Astrocyte of the spinal cord (primary cell): Measurements from ENCODE around the gene SLC49A3.

Experiments used
- DNase-seq: peaks from one replicate; pipeline ENCODE4 v3.0.0; 2011; ENCODE audit warnings: low read depth, low spot score
- H3K4me3 ChIP-seq: 2 replicates; pipeline ENCODE4 v1.5.1; 2011; ENCODE audit warnings: low read depth, mild to moderate bottlenecking, low read length, moderate library complexity
- in situ Hi-C: cut with HindIII; loops from 2 replicates; pipeline ENCODE4 v1.10.0; 2017; ENCODE audit warnings: low sequenced_read_pairs
- TF ChIP-seq, protein P1 (sequence below): IDR thresholded peaks from 2 replicates; pipeline ENCODE4 v1.5.1; 2012; ENCODE audit warnings: low read depth, mild to moderate bottlenecking, low read length, inconsistent platforms

Gene SLC49A3

DNA sequence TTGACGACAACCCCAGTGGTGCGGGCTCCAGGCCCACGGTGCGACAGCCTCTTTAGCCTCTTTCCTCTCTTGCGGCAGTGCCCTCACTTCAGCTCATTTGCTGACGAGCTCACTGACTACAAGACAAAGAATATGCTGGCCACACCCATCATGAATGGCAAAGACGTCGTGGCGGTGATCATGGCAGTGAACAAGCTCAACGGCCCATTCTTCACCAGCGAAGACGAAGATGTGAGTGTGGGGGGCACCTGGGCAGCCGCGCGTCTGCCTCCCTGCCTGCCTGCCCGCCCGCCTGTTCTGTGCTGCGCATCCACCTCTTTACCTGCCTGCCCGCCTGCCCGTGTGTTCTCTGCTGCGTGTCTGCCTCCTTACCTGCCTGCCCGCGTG, 54.4 kb downstream of the SLC49A3 start:
- no peak overlapping the region for H3K4me3 ChIP-seq
- in situ Hi-C loops, result no loop called here
- TF ChIP-seq, protein P1, sequence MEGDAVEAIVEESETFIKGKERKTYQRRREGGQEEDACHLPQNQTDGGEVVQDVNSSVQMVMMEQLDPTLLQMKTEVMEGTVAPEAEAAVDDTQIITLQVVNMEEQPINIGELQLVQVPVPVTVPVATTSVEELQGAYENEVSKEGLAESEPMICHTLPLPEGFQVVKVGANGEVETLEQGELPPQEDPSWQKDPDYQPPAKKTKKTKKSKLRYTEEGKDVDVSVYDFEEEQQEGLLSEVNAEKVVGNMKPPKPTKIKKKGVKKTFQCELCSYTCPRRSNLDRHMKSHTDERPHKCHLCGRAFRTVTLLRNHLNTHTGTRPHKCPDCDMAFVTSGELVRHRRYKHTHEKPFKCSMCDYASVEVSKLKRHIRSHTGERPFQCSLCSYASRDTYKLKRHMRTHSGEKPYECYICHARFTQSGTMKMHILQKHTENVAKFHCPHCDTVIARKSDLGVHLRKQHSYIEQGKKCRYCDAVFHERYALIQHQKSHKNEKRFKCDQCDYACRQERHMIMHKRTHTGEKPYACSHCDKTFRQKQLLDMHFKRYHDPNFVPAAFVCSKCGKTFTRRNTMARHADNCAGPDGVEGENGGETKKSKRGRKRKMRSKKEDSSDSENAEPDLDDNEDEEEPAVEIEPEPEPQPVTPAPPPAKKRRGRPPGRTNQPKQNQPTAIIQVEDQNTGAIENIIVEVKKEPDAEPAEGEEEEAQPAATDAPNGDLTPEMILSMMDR, result no peak
- DNase-seq, result no peak

DNA sequence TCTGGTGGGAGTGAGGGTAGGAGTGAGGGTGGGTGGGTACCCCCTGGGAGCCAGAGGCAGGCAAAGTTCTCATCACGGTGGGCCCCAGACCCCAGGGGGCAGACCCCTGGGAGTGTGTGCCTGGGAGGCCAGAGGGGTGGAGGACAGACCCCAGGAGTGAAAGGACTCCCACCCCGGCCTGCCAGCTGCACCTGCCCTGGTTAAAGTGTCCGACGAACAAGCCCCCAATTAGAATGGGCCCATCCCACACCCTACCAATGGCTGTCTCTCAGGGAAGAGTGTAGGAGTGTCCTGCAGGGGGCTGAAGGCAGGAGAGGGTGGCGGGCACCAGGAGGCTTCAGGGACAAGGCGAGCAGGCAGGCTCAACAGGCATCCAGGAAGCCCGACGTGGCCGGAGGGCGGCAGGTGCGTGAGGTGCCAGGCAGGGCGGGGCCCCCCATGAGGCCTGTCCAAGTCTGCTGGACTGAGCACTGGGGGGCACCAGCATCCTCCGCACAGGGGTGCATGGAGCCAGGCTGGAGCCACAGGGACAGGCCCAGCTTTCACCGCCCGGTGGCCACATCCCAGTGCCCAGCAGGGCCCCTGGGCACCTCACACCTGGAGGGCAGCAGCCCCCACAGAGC, 54.9 kb downstream of the SLC49A3 start:
- DNase-seq, result no peak
- H3K4me3 ChIP-seq, result no peak overlapping the region
- TF ChIP-seq, protein P1, result no peak
- in situ Hi-C loops, result no loop called here

GRCh38 chr4:633406-633805, 55.5 kb downstream of the SLC49A3 start:
- no peak for DNase-seq
- in situ Hi-C loops, result no loop called here
- TF ChIP-seq, protein P1, result no peak
- no peak overlapping the region for H3K4me3 ChIP-seq

GRCh38 chr4:632926-633325, 56.0 kb downstream of the SLC49A3 start:
- TF ChIP-seq, protein P1, result no peak
- no peak for DNase-seq
- no peak overlapping the region for H3K4me3 ChIP-seq
- in situ Hi-C loops, result no loop called here

DNA sequence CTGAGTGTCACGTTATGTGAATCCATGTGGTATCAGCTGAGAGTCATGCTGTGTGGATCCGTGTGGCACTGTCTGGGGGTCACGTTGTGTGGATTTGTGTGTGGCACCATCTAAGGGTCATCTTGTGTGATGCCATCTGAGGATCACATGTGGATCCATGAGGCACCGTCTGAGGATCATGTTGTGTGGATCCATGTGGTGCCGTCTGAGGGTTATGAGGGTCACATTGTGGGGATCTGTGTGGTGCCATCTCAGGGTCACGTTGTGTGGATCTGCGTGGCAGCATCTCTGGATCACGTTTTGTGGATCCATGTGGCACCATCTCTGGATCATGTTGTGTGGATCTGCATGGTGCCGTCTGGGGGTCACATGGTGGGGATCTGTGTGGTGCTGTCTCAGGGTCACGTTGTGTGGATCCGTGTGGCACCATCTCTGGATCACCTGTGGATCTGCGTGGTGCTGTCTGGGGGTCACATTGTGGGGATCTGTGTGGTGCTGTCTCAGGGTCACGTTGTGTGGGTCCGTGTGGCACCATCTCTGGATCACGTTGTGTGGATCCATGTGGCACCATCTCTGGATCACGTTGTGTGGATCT, 56.7 kb downstream of the SLC49A3 start:
- TF ChIP-seq, protein P1, result no peak
- no peak for DNase-seq
- in situ Hi-C loops, result no loop called here
- no peak overlapping the region for H3K4me3 ChIP-seq
